T-helper 2 cell treated with Interferon-gamma antibody and Interleukin-4, amounts not matched to agents 5 μg/mL and 100 μg/mL, for 36 hours (primary cell): Measurements from ENCODE around the gene CCDC61.

ENCODE experiments used
- DNase-seq: peaks from one replicate; pipeline ENCODE4 v3.0.0; 2021; ENCODE audit warnings: low spot score
- H3K27ac Mint-ChIP-seq: one replicate; pipeline ENCODE4 v1.8.0; 2021; ENCODE audit warnings: mild to moderate bottlenecking, mixed read lengths
- H3K27me3 Mint-ChIP-seq: one replicate; pipeline ENCODE4 v1.8.0; 2021; ENCODE audit warnings: low read depth, mixed read lengths
- H3K36me3 Mint-ChIP-seq: one replicate; pipeline ENCODE4 v1.8.0; 2021; ENCODE audit warnings: low read depth, mixed read lengths
- H3K4me1 Mint-ChIP-seq: one replicate; pipeline ENCODE4 v1.8.0; 2021; ENCODE audit warnings: low read depth, mixed read lengths
- H3K4me3 Mint-ChIP-seq: one replicate; pipeline ENCODE4 v1.8.0; 2022; ENCODE audit warnings: mild to moderate bottlenecking, moderate library complexity, mixed read lengths
- H3K9me3 Mint-ChIP-seq: one replicate; pipeline ENCODE4 v1.8.0; 2021; ENCODE audit warnings: mixed read lengths

CCDC61 gene

DNA sequence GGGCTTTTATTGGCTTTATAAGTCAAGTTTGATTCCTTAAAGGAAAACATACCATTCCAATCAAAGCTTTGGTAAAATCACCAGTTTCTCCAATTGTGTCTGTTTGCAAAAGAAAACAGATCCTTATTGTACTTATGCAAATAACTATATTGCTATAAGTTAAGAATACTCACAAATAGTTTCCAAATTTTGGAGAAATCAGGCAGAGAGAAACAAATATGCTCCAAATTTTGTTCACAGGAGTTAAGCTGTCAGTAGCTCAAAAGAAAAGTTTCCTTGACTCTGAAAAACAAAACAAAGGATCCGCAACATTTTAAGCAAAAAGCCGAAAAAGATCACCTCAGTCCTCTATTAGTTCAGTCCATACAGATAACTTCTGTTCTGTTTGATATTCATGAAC lies 64.7 kb downstream of the CCDC61 start:
- H3K9me3 Mint-ChIP-seq = peaks cover 19% of the 10 kb centered on the region
- H3K27me3 Mint-ChIP-seq = peaks cover 23% of the 10 kb centered on the region
- H3K4me3 Mint-ChIP-seq = no peak overlapping the region

DNA sequence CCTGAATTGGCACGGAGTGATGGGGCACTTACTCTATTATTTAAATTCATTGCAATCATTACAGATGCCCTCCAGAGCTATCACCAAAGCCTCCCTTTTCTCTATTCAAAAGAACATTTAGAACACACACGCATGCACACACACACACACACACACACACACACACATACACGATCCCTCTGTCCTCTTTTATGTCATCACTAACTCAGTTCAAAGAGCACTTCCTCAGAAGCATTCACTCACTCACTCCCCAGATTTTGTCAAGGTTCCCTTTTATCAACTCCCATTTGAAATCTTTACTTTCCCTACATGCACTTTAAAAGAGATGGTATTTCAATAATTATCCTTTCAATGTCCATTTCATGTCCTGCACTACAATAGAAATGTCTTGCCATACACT lies 67.9 kb downstream of the CCDC61 start:
- Mint-ChIP-seq H3K27ac (no peak overlapping the region), H3K9me3 (peaks cover 19% of the 10 kb centered on the region), H3K4me1 (no peaks in the 10 kb centered on the region), H3K4me3 (no peak overlapping the region), H3K36me3 (no peaks in the 10 kb centered on the region), H3K27me3 (peaks cover 46% of the 10 kb centered on the region)
- no peak for DNase-seq

More for the DNA sequence above, 64.7 kb downstream of the CCDC61 start:
- Mint-ChIP-seq H3K36me3 (no peaks in the 10 kb centered on the region), H3K27ac (no peak overlapping the region), H3K4me1 (no peaks in the 10 kb centered on the region)
- no peak for DNase-seq

DNA sequence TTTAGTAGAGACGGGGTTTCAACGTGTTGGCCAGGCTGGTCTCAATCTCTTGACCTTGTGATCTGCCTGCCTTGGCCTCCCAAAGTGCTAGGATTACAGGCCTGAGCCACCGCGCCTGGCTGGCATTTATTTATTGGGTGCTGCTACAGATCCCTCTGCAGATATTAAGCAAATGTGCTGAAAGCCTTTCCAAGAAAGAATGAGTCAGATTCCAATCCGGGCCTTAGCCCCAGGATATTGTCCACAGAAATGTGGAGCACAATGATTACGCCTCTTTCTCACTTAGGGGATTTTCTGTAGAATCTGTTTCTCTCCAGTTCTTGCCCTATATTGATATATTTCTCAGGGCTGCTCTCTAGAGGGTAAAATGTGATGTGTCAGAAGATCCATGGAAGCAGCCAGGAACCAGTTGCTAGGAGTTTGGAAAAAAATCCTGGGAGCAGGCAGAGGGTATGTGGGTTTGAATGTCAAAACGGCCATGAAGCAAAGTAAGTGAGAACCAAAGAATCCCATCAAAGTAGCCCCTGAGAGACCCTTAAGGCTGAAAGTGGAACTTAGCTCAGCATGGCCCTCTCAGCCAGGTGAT lies 70.3 kb downstream of the CCDC61 start:
- no peak overlapping the region for H3K4me3 Mint-ChIP-seq
- H3K27me3 Mint-ChIP-seq = peaks cover 58% of the 10 kb centered on the region
- peaks cover 5% of the 10 kb centered on the region for H3K9me3 Mint-ChIP-seq
- H3K36me3 Mint-ChIP-seq = no peaks in the 10 kb centered on the region
- no peak for DNase-seq
- no peak overlapping the region for H3K27ac Mint-ChIP-seq
- peaks cover 1% of the 10 kb centered on the region for H3K4me1 Mint-ChIP-seq

DNA sequence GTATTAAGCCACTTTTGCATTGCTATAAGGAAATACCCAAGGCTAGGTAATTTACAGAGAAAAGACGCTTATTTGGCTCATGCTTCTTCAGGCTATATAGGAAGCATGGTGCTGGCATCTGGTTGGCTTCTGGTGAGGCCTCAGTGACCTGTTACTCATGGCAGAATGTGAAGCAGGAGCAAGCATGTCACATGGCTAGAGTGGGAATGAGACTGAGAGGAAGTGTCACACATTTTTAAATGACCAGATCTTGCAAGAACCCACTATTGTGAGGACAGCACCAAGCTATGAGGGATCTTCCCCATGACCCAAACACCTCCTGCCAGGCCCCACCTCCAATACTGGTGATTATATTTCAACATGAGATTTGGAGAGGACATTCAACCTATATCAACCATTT lies 71.2 kb downstream of the CCDC61 start:
- no peak for DNase-seq
- peaks cover 67% of the 10 kb centered on the region for H3K27me3 Mint-ChIP-seq
- H3K4me1 Mint-ChIP-seq = peaks cover 1% of the 10 kb centered on the region
- no peaks in the 10 kb centered on the region for H3K9me3 Mint-ChIP-seq
- no peak overlapping the region for H3K27ac Mint-ChIP-seq
- H3K36me3 Mint-ChIP-seq = no peaks in the 10 kb centered on the region
- no peak overlapping the region for H3K4me3 Mint-ChIP-seq

DNA sequence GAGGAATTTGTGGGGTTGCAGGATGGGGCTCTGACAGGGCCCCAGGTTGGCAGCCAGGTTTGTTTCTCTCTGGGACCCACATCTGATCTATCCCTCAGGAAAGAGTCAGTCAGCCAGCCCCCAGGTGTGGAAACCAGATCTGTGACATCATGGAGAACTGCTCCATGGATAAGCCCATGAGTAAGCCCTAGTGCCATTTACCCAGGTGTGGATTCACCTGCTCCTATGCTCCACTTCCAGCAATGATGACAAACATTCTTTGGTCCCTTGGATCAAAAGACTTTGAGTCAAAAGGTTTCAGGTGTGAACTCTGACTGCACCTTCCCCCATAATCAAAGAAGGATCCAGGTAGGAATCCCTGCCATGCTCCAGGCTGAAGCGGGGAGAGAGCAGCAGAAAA lies 72.4 kb downstream of the CCDC61 start:
- H3K9me3 Mint-ChIP-seq = no peaks in the 10 kb centered on the region
- H3K36me3 Mint-ChIP-seq = no peaks in the 10 kb centered on the region
- peaks cover 1% of the 10 kb centered on the region for H3K4me1 Mint-ChIP-seq
- H3K27me3 Mint-ChIP-seq = peaks cover 66% of the 10 kb centered on the region
- H3K27ac Mint-ChIP-seq = no peak overlapping the region
- no peak overlapping the region for H3K4me3 Mint-ChIP-seq
- DNase-seq = no peak
